ENCODE data around the gene HSPB7.

HSPB7 gene

DNA sequence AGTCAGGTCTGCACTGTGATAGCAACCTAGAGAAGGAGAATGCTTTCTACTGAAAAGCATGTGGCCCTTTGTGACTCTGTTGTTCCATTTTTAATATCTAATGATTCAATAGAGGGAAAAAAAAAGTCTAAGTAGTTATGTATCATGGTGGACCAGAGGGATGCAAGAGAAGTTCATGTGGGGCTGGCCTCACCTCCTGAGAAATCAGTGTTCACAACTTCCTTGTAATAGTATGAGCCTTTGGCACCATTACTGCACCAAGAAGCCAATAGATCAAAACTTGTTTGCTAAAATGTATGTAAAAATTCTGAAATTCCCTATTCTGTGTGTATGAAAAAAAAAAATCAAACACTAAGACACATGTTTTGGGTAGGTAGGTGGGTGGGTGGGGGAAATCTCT, 46.9 kb downstream of the HSPB7 start:
- no peak for DNase-seq (ENCODE audit: insufficient read length, low spot score)

GRCh38 chr1:15969321-15969880, 48.4 kb downstream of the HSPB7 start:
- TF ChIP-seq TAF1 (IDR thresholded peaks at IDR 0.05; ENCODE audit: low read depth, low read length) (no peak), PAX5 (IDR thresholded peaks at IDR 0.05; ENCODE audit: insufficient read depth, low read length, severe bottlenecking) (no peak), POLR2A (IDR thresholded peaks at IDR 0.05; ENCODE audit: low read depth, low read length) (no peak), POLR2AphosphoS5 (IDR thresholded peaks at IDR 0.05; ENCODE audit: low read depth, low read length) (no peak), POU2F2 (IDR thresholded peaks at IDR 0.05; ENCODE audit: low read depth, low read length) (no peak), SPI1 (IDR thresholded peaks at IDR 0.05; ENCODE audit: low read depth, low read length) (no peak)
- FAIRE-seq = no peak
- DNase-seq (ENCODE audit: insufficient read length, low spot score) = no peak

More for the DNA sequence above, 46.9 kb downstream of the HSPB7 start:
- TF ChIP-seq TAF1 (IDR thresholded peaks at IDR 0.05; ENCODE audit: low read depth, low read length) (no peak), POLR2AphosphoS5 (IDR thresholded peaks at IDR 0.05; ENCODE audit: low read depth, low read length) (no peak), POU2F2 (IDR thresholded peaks at IDR 0.05; ENCODE audit: low read depth, low read length) (no peak), PAX5 (IDR thresholded peaks at IDR 0.05; ENCODE audit: insufficient read depth, low read length, severe bottlenecking) (no peak), POLR2A (IDR thresholded peaks at IDR 0.05; ENCODE audit: low read depth, low read length) (no peak), SPI1 (IDR thresholded peaks at IDR 0.05; ENCODE audit: low read depth, low read length) (no peak)
- FAIRE-seq = no peak

GRCh38 chr1:15968172-15968571, 49.7 kb downstream of the HSPB7 start:
- DNase-seq (ENCODE audit: insufficient read length, low spot score) (no peak), FAIRE-seq (no peak)
- TF ChIP-seq POU2F2 (IDR thresholded peaks at IDR 0.05; ENCODE audit: low read depth, low read length) (no peak), SPI1 (IDR thresholded peaks at IDR 0.05; ENCODE audit: low read depth, low read length) (no peak), TAF1 (IDR thresholded peaks at IDR 0.05; ENCODE audit: low read depth, low read length) (no peak), POLR2AphosphoS5 (IDR thresholded peaks at IDR 0.05; ENCODE audit: low read depth, low read length) (no peak), POLR2A (IDR thresholded peaks at IDR 0.05; ENCODE audit: low read depth, low read length) (no peak), PAX5 (IDR thresholded peaks at IDR 0.05; ENCODE audit: insufficient read depth, low read length, severe bottlenecking) (no peak)

GRCh38 chr1:15966956-15967344, 50.9 kb downstream of the HSPB7 start:
- DNase-seq (ENCODE audit: insufficient read length, low spot score) (no peak), FAIRE-seq (no peak)
- no peak for TF ChIP-seq SPI1 (IDR thresholded peaks at IDR 0.05; ENCODE audit: low read depth, low read length)
- no peak for TF ChIP-seq TAF1 (IDR thresholded peaks at IDR 0.05; ENCODE audit: low read depth, low read length)
- no peak for TF ChIP-seq POU2F2 (IDR thresholded peaks at IDR 0.05; ENCODE audit: low read depth, low read length)
- TF ChIP-seq POLR2AphosphoS5 (IDR thresholded peaks at IDR 0.05; ENCODE audit: low read depth, low read length) = no peak
- no peak for TF ChIP-seq POLR2A (IDR thresholded peaks at IDR 0.05; ENCODE audit: low read depth, low read length)
- TF ChIP-seq PAX5 (IDR thresholded peaks at IDR 0.05; ENCODE audit: insufficient read depth, low read length, severe bottlenecking) = no peak

GRCh38 chr1:15966081-15966955, 51.5 kb downstream of the HSPB7 start:
- TF ChIP-seq POLR2A (IDR thresholded peaks at IDR 0.05; ENCODE audit: low read depth, low read length) (peak; percentile 45; the same call in 1 of the 2 replicates), TAF1 (IDR thresholded peaks at IDR 0.05; ENCODE audit: low read depth, low read length) (0 out of 2 replicates have a peak, but pooled peaks have one; percentile 49), PAX5 (IDR thresholded peaks at IDR 0.05; ENCODE audit: insufficient read depth, low read length, severe bottlenecking) (no peak), POLR2AphosphoS5 (IDR thresholded peaks at IDR 0.05; ENCODE audit: low read depth, low read length) (no peak), SPI1 (IDR thresholded peaks at IDR 0.05; ENCODE audit: low read depth, low read length) (peak; percentile 79), POU2F2 (IDR thresholded peaks at IDR 0.05; ENCODE audit: low read depth, low read length) (peak; percentile 86; the same call in 1 of the 2 replicates)
- no peak for DNase-seq (ENCODE audit: insufficient read length, low spot score)
- FAIRE-seq = peak; percentile 85

DNA sequence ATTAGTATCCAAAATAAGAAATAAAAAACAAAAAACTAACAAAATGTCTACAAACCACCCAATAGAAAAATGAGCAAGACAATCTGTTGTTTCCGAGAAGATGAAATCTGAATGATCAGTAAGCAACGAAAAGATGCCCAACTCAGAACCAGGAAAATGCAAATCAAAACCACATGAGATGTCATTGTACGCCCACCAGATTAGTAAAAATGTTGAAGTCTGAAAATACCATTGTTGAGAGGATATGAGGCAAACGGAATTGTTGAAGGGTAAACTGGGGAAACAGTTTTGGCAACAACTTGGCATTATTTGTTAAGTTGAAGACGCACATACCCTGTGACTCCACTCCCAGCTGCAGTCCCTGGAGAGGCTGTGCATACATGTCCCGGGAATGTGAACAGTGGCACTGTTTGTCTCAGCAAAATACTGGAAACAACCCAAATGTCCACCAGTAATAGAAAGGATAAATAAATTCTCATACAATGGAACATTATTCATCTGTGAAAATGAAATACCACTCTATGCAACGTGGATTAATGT, 52.5 kb downstream of the HSPB7 start:
- TF ChIP-seq PAX5 (IDR thresholded peaks at IDR 0.05; ENCODE audit: insufficient read depth, low read length, severe bottlenecking) (no peak), POLR2AphosphoS5 (IDR thresholded peaks at IDR 0.05; ENCODE audit: low read depth, low read length) (peak; percentile 50), TAF1 (IDR thresholded peaks at IDR 0.05; ENCODE audit: low read depth, low read length) (no peak), POLR2A (IDR thresholded peaks at IDR 0.05; ENCODE audit: low read depth, low read length) (no peak; the same call in 1 of the 2 replicates), POU2F2 (IDR thresholded peaks at IDR 0.05; ENCODE audit: low read depth, low read length) (peak; percentile 96), SPI1 (IDR thresholded peaks at IDR 0.05; ENCODE audit: low read depth, low read length) (peak; percentile 53)
- peak; percentile 90 for FAIRE-seq
- no peak for DNase-seq (ENCODE audit: insufficient read length, low spot score)

Measured in GM12891 (cell line).